Activated T-helper 2 cell treated with anti-CD3 and anti-CD28 coated beads, Interferon-gamma antibody, Interleukin-2, Interleukin-4, amounts not matched to agents 10 μg/mL and 5 μg/mL and 100 μg/mL, durations not matched to agents 14 hours and 24 hours and 36 hours (primary cell): ENCODE data around the gene NSUN5. TPM values are rescaled to one million over a fixed set of nuclear protein-coding genes. Genes with fewer than 3 reads are reported as not detected.

ENCODE experiments used
- DNase-seq: peaks from one replicate; pipeline ENCODE4 v3.0.0; 2021; ENCODE audit warnings: low spot score
- H3K27ac Mint-ChIP-seq: one replicate; pipeline ENCODE4 v1.8.0; 2021; ENCODE audit warnings: mixed read lengths
- H3K27me3 Mint-ChIP-seq: one replicate; pipeline ENCODE4 v1.8.0; 2021; ENCODE audit warnings: low read depth, mixed read lengths
- H3K36me3 Mint-ChIP-seq: one replicate; pipeline ENCODE4 v1.8.0; 2021; ENCODE audit warnings: low read depth, mixed read lengths
- H3K4me1 Mint-ChIP-seq: one replicate; pipeline ENCODE4 v1.8.0; 2021; ENCODE audit warnings: low read depth, mixed read lengths
- H3K4me3 Mint-ChIP-seq: one replicate; pipeline ENCODE4 v1.8.0; 2021; ENCODE audit warnings: low read depth, mild to moderate bottlenecking, moderate library complexity, mixed read lengths
- H3K9me3 Mint-ChIP-seq: one replicate; pipeline ENCODE4 v1.8.0; 2021; ENCODE audit warnings: mixed read lengths
- intact Hi-C: fragments of 100-400 bp; cut with micrococcal nuclease; formaldehyde crosslinking; loops from one replicate; pipeline ENCODE4 v1.15.1; 2023
- total RNA-seq: library from RNA; stranded (reverse); gene quantifications from 2 replicates; pipeline ENCODE4 v1.2.3, GENCODE V29; 2022

Gene NSUN5
- 58.3 and 63.2 TPM in 2 replicates for total RNA-seq

- DNase-seq, result peak; percentile 88
- intact Hi-C loops, result no loop called here
- Mint-ChIP-seq H3K4me1 (peaks cover 19% of the 10 kb centered on the region), H3K4me3 (peak within 1 kb of the TSS; percentile 99), H3K36me3 (peaks cover 35% of the 10 kb centered on the region), H3K27me3 (no peaks in the 10 kb centered on the region), H3K9me3 (peaks cover 3% of the 10 kb centered on the region), H3K27ac (peak within 1 kb of the TSS; percentile 93)
Observed at GRCh38 chr7:73308665-73309214, at the start of gene NSUN5. Gene NSUN5, minus strand, starts transcription at chr7:73308826. Its CDS starts 36 bp downstream, at chr7:73308790.

GRCh38 chr7:73356159-73356558 lies 47.5 kb upstream of the NSUN5 start:
- Mint-ChIP-seq H3K27me3 (peaks cover 5% of the 10 kb centered on the region), H3K4me3 (no peak overlapping the region), H3K4me1 (no peaks in the 10 kb centered on the region), H3K36me3 (no peaks in the 10 kb centered on the region), H3K9me3 (no peaks in the 10 kb centered on the region), H3K27ac (no peak overlapping the region)
- intact Hi-C loops, result no loop called here
- no peak for DNase-seq

GRCh38 chr7:73354821-73355220 lies 46.2 kb upstream of the NSUN5 start:
- intact Hi-C loops, result no loop called here
- Mint-ChIP-seq H3K9me3 (no peaks in the 10 kb centered on the region), H3K4me3 (no peak overlapping the region), H3K36me3 (no peaks in the 10 kb centered on the region), H3K27ac (no peak overlapping the region), H3K27me3 (peaks cover 5% of the 10 kb centered on the region), H3K4me1 (no peaks in the 10 kb centered on the region)
- DNase-seq, result no peak

GRCh38 chr7:73354196-73354595 lies 45.6 kb upstream of the NSUN5 start:
- Mint-ChIP-seq H3K27me3 (peaks cover 3% of the 10 kb centered on the region), H3K4me1 (no peaks in the 10 kb centered on the region), H3K36me3 (no peaks in the 10 kb centered on the region), H3K27ac (no peak overlapping the region), H3K9me3 (no peaks in the 10 kb centered on the region), H3K4me3 (no peak overlapping the region)
- intact Hi-C loops, result no loop called here
- DNase-seq, result no peak

- Mint-ChIP-seq H3K4me1 (no peaks in the 10 kb centered on the region), H3K36me3 (no peaks in the 10 kb centered on the region), H3K9me3 (no peaks in the 10 kb centered on the region), H3K27me3 (peaks cover 3% of the 10 kb centered on the region), H3K27ac (no peak overlapping the region), H3K4me3 (no peak overlapping the region)
- intact Hi-C loops, result no loop called here
- no peak for DNase-seq
Observed at GRCh38 chr7:73353243-73353642, 44.6 kb upstream of the NSUN5 start.

- Mint-ChIP-seq H3K27me3 (no peaks in the 10 kb centered on the region), H3K36me3 (no peaks in the 10 kb centered on the region), H3K9me3 (no peaks in the 10 kb centered on the region), H3K4me1 (no peaks in the 10 kb centered on the region), H3K27ac (no peak overlapping the region), H3K4me3 (no peak overlapping the region)
- intact Hi-C loops, result no loop called here
- DNase-seq, result no peak
Observed at GRCh38 chr7:73352784-73353183, 44.2 kb upstream of the NSUN5 start.

GRCh38 chr7:73351447-73352167 lies 43.0 kb upstream of the NSUN5 start:
- Mint-ChIP-seq H3K4me3 (no peak overlapping the region), H3K4me1 (no peaks in the 10 kb centered on the region), H3K27me3 (no peaks in the 10 kb centered on the region), H3K36me3 (no peaks in the 10 kb centered on the region), H3K9me3 (no peaks in the 10 kb centered on the region), H3K27ac (no peak overlapping the region)
- intact Hi-C loops, result no loop called here
- DNase-seq, result no peak

- H3K36me3 Mint-ChIP-seq, result no peaks in the 10 kb centered on the region
- no peak for DNase-seq
- no peak overlapping the region for H3K4me3 Mint-ChIP-seq
- no peak overlapping the region for H3K27ac Mint-ChIP-seq
- intact Hi-C loops, result no loop called here
- H3K9me3 Mint-ChIP-seq, result no peaks in the 10 kb centered on the region
- no peaks in the 10 kb centered on the region for H3K27me3 Mint-ChIP-seq
- no peaks in the 10 kb centered on the region for H3K4me1 Mint-ChIP-seq
Observed at GRCh38 chr7:73350306-73351068, 41.9 kb upstream of the NSUN5 start.

- no peaks in the 10 kb centered on the region for H3K9me3 Mint-ChIP-seq
- no peak for DNase-seq
- no peaks in the 10 kb centered on the region for H3K36me3 Mint-ChIP-seq
- no peak overlapping the region for H3K27ac Mint-ChIP-seq
- no peak overlapping the region for H3K4me3 Mint-ChIP-seq
- no peaks in the 10 kb centered on the region for H3K27me3 Mint-ChIP-seq
- H3K4me1 Mint-ChIP-seq, result no peaks in the 10 kb centered on the region
- intact Hi-C loops, result no loop called here
Observed at GRCh38 chr7:73349763-73350162, 41.1 kb upstream of the NSUN5 start.

- Mint-ChIP-seq H3K36me3 (no peaks in the 10 kb centered on the region), H3K4me1 (no peaks in the 10 kb centered on the region), H3K27ac (no peak overlapping the region), H3K4me3 (no peak overlapping the region), H3K9me3 (no peaks in the 10 kb centered on the region), H3K27me3 (peaks cover 4% of the 10 kb centered on the region)
- intact Hi-C loops, result no loop called here
- DNase-seq, result no peak
Observed at GRCh38 chr7:73345951-73346350, 37.3 kb upstream of the NSUN5 start.

- Mint-ChIP-seq H3K36me3 (no peaks in the 10 kb centered on the region), H3K4me3 (no peak overlapping the region), H3K4me1 (no peaks in the 10 kb centered on the region), H3K27me3 (peaks cover 4% of the 10 kb centered on the region), H3K9me3 (no peaks in the 10 kb centered on the region), H3K27ac (no peak overlapping the region)
- intact Hi-C loops, result no loop called here
- DNase-seq, result no peak
Observed at GRCh38 chr7:73345538-73345937, 36.9 kb upstream of the NSUN5 start.

- Mint-ChIP-seq H3K27me3 (peaks cover 8% of the 10 kb centered on the region), H3K4me1 (no peaks in the 10 kb centered on the region), H3K4me3 (no peak overlapping the region)
Observed at GRCh38 chr7:73343671-73344380, 35.2 kb upstream of the NSUN5 start.

GRCh38 chr7:73342645-73343044 lies 34.0 kb upstream of the NSUN5 start:
- Mint-ChIP-seq H3K27ac (no peak overlapping the region), H3K4me1 (no peaks in the 10 kb centered on the region), H3K9me3 (no peaks in the 10 kb centered on the region), H3K27me3 (peaks cover 8% of the 10 kb centered on the region), H3K36me3 (no peaks in the 10 kb centered on the region), H3K4me3 (no peak overlapping the region)
- intact Hi-C loops, result no loop called here
- DNase-seq, result no peak

More at GRCh38 chr7:73343671-73344380, 35.2 kb upstream of the NSUN5 start:
- Mint-ChIP-seq H3K36me3 (no peaks in the 10 kb centered on the region), H3K27ac (no peak overlapping the region), H3K9me3 (no peaks in the 10 kb centered on the region)
- no peak for DNase-seq
- intact Hi-C loops, result no loop called here
